Measurements from ENCODE around the gene PM20D1. TPM values are rescaled to one million over a fixed set of nuclear protein-coding genes. Genes with fewer than 3 reads are reported as not detected.

The PM20D1 gene
- total and polyA plus RNA-seq, 5 donors from 2014 or later, result 2.3 to 3.9 (median 3.8) TPM

GRCh38 chr1:205792961-205793673 is 56.8 kb downstream of the PM20D1 start:
- Histone ChIP-seq H3K27me3 (ENCODE audit: control insufficient read depth, insufficient read depth, low read length) (no peaks in the 10 kb centered on the region), H3K4me1 (ENCODE audit: control insufficient read depth, insufficient read depth, low read length, poor library complexity, severe bottlenecking) (no peaks in the 10 kb centered on the region), H3K9me3 (ENCODE audit: control insufficient read depth in 2 of 2, low read length in 2 of 2) (no peaks in the 10 kb centered on the region), H3K27ac (ENCODE audit: insufficient read depth, low read length, poor library complexity, severe bottlenecking) (no peak overlapping the region), H3K4me3 (ENCODE audit: low read depth, low read length) (no peak overlapping the region), H3K36me3 (ENCODE audit: control insufficient read depth, insufficient read depth, low read length) (peaks cover 79% of the 10 kb centered on the region)
- ATAC-seq (ENCODE audit: low read depth in 2 of 2) (no peak), DNase-seq (no peak)
- Mint-ChIP-seq H3K27ac (peak overlapping the region in 1 of 3 donors; percentile 43), H3K9me3 (no peaks in the 10 kb centered on the region), H3K4me3 (no peak overlapping the region), H3K4me1 (peaks cover 0 to 3% (median 0%) of the 10 kb centered on the region in 4 donors), H3K36me3 (peaks cover 41% of the 10 kb centered on the region), H3K27me3 (no peaks in the 10 kb centered on the region)

GRCh38 chr1:205792481-205792881 is 57.5 kb downstream of the PM20D1 start:
- Histone ChIP-seq H3K27me3 (ENCODE audit: control insufficient read depth, insufficient read depth, low read length) (no peaks in the 10 kb centered on the region), H3K4me1 (ENCODE audit: control insufficient read depth, insufficient read depth, low read length, poor library complexity, severe bottlenecking) (no peaks in the 10 kb centered on the region), H3K4me3 (ENCODE audit: low read depth, low read length) (no peak overlapping the region), H3K36me3 (ENCODE audit: control insufficient read depth, insufficient read depth, low read length) (peaks cover 73% of the 10 kb centered on the region), H3K27ac (ENCODE audit: insufficient read depth, low read length, poor library complexity, severe bottlenecking) (no peak overlapping the region), H3K9me3 (ENCODE audit: control insufficient read depth in 2 of 2, low read length in 2 of 2) (no peaks in the 10 kb centered on the region)
- Mint-ChIP-seq H3K4me1 (peaks cover 0 to 2% (median 0%) of the 10 kb centered on the region in 4 donors), H3K36me3 (peaks cover 36% of the 10 kb centered on the region), H3K9me3 (peaks cover 0 to 2% (median 0%) of the 10 kb centered on the region in 7 donors), H3K27me3 (no peaks in the 10 kb centered on the region), H3K27ac (no peak overlapping the region), H3K4me3 (no peak overlapping the region)
- DNase-seq (no peak), ATAC-seq (ENCODE audit: low read depth in 2 of 2) (no peak)

- Histone ChIP-seq H3K36me3 (ENCODE audit: control insufficient read depth, insufficient read depth, low read length) (peaks cover 65% of the 10 kb centered on the region), H3K4me3 (ENCODE audit: low read depth, low read length) (no peak overlapping the region), H3K27ac (ENCODE audit: insufficient read depth, low read length, poor library complexity, severe bottlenecking) (no peak overlapping the region), H3K9me3 (ENCODE audit: control insufficient read depth in 2 of 2, low read length in 2 of 2) (no peaks in the 10 kb centered on the region), H3K27me3 (ENCODE audit: control insufficient read depth, insufficient read depth, low read length) (no peaks in the 10 kb centered on the region), H3K4me1 (ENCODE audit: control insufficient read depth, insufficient read depth, low read length, poor library complexity, severe bottlenecking) (no peaks in the 10 kb centered on the region)
- Mint-ChIP-seq H3K9me3 (peaks cover 0 to 2% (median 0%) of the 10 kb centered on the region in 7 donors), H3K27me3 (no peaks in the 10 kb centered on the region), H3K27ac (peak overlapping the region in 1 of 3 donors; percentile 27), H3K4me3 (no peak overlapping the region), H3K36me3 (peaks cover 31% of the 10 kb centered on the region), H3K4me1 (peaks cover 0 to 2% (median 0%) of the 10 kb centered on the region in 4 donors)
- peak; percentile 47 to 64 (median 62) for DNase-seq
- peak; percentile 80 to 88 for ATAC-seq (ENCODE audit: low read depth in 2 of 2)
These were observed 58.3 kb downstream of the PM20D1 start for GRCh38 chr1:205791568-205792180.

GRCh38 chr1:205787287-205787916 is 62.5 kb downstream of the PM20D1 start:
- Mint-ChIP-seq H3K9me3 (peaks cover 0 to 2% (median 0%) of the 10 kb centered on the region in 7 donors), H3K4me3 (no peak overlapping the region), H3K27ac (no peak overlapping the region), H3K4me1 (peaks cover 0 to 11% (median 6%) of the 10 kb centered on the region in 4 donors), H3K36me3 (peaks cover 18% of the 10 kb centered on the region), H3K27me3 (no peaks in the 10 kb centered on the region)
- Histone ChIP-seq H3K4me3 (ENCODE audit: low read depth, low read length) (no peak overlapping the region), H3K27me3 (ENCODE audit: control insufficient read depth, insufficient read depth, low read length) (no peaks in the 10 kb centered on the region), H3K36me3 (ENCODE audit: control insufficient read depth, insufficient read depth, low read length) (peaks cover 26% of the 10 kb centered on the region), H3K9me3 (ENCODE audit: control insufficient read depth in 2 of 2, low read length in 2 of 2) (no peaks in the 10 kb centered on the region), H3K4me1 (ENCODE audit: control insufficient read depth, insufficient read depth, low read length, poor library complexity, severe bottlenecking) (peaks cover 5% of the 10 kb centered on the region), H3K27ac (ENCODE audit: insufficient read depth, low read length, poor library complexity, severe bottlenecking) (no peak overlapping the region)
- DNase-seq (no peak), ATAC-seq (ENCODE audit: low read depth in 2 of 2) (no peak)

GRCh38 chr1:205786601-205787000 is 63.3 kb downstream of the PM20D1 start:
- no peaks in the 10 kb centered on the region for H3K27me3 ChIP-seq (ENCODE audit: control insufficient read depth, insufficient read depth, low read length)
- peaks cover 20% of the 10 kb centered on the region for H3K36me3 ChIP-seq (ENCODE audit: control insufficient read depth, insufficient read depth, low read length)
- H3K4me3 Mint-ChIP-seq, result no peak overlapping the region
- ATAC-seq (ENCODE audit: low read depth in 2 of 2), result no peak
- DNase-seq, result no peak
- no peak overlapping the region for H3K27ac ChIP-seq (ENCODE audit: insufficient read depth, low read length, poor library complexity, severe bottlenecking)
- H3K27me3 Mint-ChIP-seq, result no peaks in the 10 kb centered on the region
- H3K9me3 ChIP-seq (ENCODE audit: control insufficient read depth in 2 of 2, low read length in 2 of 2), result no peaks in the 10 kb centered on the region
- H3K4me1 Mint-ChIP-seq, result peaks cover 0 to 10% (median 6%) of the 10 kb centered on the region in 4 donors
- H3K36me3 Mint-ChIP-seq, result peaks cover 18% of the 10 kb centered on the region
- no peak overlapping the region for H3K27ac Mint-ChIP-seq
- H3K9me3 Mint-ChIP-seq, result peaks cover 0 to 2% (median 0%) of the 10 kb centered on the region in 7 donors
- no peak overlapping the region for H3K4me3 ChIP-seq (ENCODE audit: low read depth, low read length)
- peaks cover 6% of the 10 kb centered on the region for H3K4me1 ChIP-seq (ENCODE audit: control insufficient read depth, insufficient read depth, low read length, poor library complexity, severe bottlenecking)

GRCh38 chr1:205785446-205785845 is 64.5 kb downstream of the PM20D1 start:
- H3K27me3 Mint-ChIP-seq, result no peaks in the 10 kb centered on the region

GRCh38 chr1:205783904-205784303 is 66.0 kb downstream of the PM20D1 start:
- no peaks in the 10 kb centered on the region for H3K36me3 Mint-ChIP-seq
- H3K27me3 Mint-ChIP-seq, result no peaks in the 10 kb centered on the region

More at GRCh38 chr1:205785446-205785845, 64.5 kb downstream of the PM20D1 start:
- no peak overlapping the region for H3K4me3 Mint-ChIP-seq
- no peak overlapping the region for H3K27ac Mint-ChIP-seq
- H3K4me1 Mint-ChIP-seq, result peaks cover 4 to 9% (median 6%) of the 10 kb centered on the region in 4 donors
- Histone ChIP-seq H3K27ac (ENCODE audit: insufficient read depth, low read length, poor library complexity, severe bottlenecking) (no peak overlapping the region), H3K4me1 (ENCODE audit: control insufficient read depth, insufficient read depth, low read length, poor library complexity, severe bottlenecking) (peaks cover 6% of the 10 kb centered on the region), H3K9me3 (ENCODE audit: control insufficient read depth in 2 of 2, low read length in 2 of 2) (no peaks in the 10 kb centered on the region), H3K36me3 (ENCODE audit: control insufficient read depth, insufficient read depth, low read length) (peaks cover 9% of the 10 kb centered on the region), H3K27me3 (ENCODE audit: control insufficient read depth, insufficient read depth, low read length) (no peaks in the 10 kb centered on the region), H3K4me3 (ENCODE audit: low read depth, low read length) (no peak overlapping the region)
- peaks cover 0 to 2% (median 0%) of the 10 kb centered on the region in 7 donors for H3K9me3 Mint-ChIP-seq
- DNase-seq (no peak), ATAC-seq (ENCODE audit: low read depth in 2 of 2) (no peak)
- peaks cover 13% of the 10 kb centered on the region for H3K36me3 Mint-ChIP-seq

More at GRCh38 chr1:205783904-205784303, 66.0 kb downstream of the PM20D1 start:
- no peak overlapping the region for H3K4me3 Mint-ChIP-seq
- H3K9me3 Mint-ChIP-seq, result peaks cover 0 to 2% (median 0%) of the 10 kb centered on the region in 7 donors
- Histone ChIP-seq H3K27me3 (ENCODE audit: control insufficient read depth, insufficient read depth, low read length) (no peaks in the 10 kb centered on the region), H3K4me1 (ENCODE audit: control insufficient read depth, insufficient read depth, low read length, poor library complexity, severe bottlenecking) (peaks cover 6% of the 10 kb centered on the region), H3K9me3 (ENCODE audit: control insufficient read depth in 2 of 2, low read length in 2 of 2) (no peaks in the 10 kb centered on the region), H3K36me3 (ENCODE audit: control insufficient read depth, insufficient read depth, low read length) (no peaks in the 10 kb centered on the region), H3K27ac (ENCODE audit: insufficient read depth, low read length, poor library complexity, severe bottlenecking) (no peak overlapping the region), H3K4me3 (ENCODE audit: low read depth, low read length) (no peak overlapping the region)
- H3K27ac Mint-ChIP-seq, result no peak overlapping the region
- peaks cover 4 to 9% (median 6%) of the 10 kb centered on the region in 4 donors for H3K4me1 Mint-ChIP-seq
- DNase-seq (no peak), ATAC-seq (ENCODE audit: low read depth in 2 of 2) (no peak)

All from CD4-positive, CD25-positive, alpha-beta regulatory T cell (primary cell).